Measurements from ENCODE around the gene NINL. TPM values are rescaled to one million over a fixed set of nuclear protein-coding genes. Genes with fewer than 3 reads are reported as not detected.
A peak's percentile ranks its signal among the peaks of the same experiment; 100 is the strongest.

The NINL gene
- total RNA-seq, 1 experiment from 2014 or later = 1.2 TPM

- POLR2A ChIA-PET = no interaction called here
- no TSS peak for BruUV-seq (replicated peaks)
- CTCF ChIA-PET = interaction anchor here (0.6 to 0.7 kb wide), 2 partner anchors 29 to 33 kb away, joined by 4 read pairs; no protein-coding TSS in a partner anchor
- no peak overlapping the region for H3K27ac Mint-ChIP-seq (ENCODE audit: low read depth, unreplicated experiment)
- H3K4me1 Mint-ChIP-seq (ENCODE audit: insufficient read depth, unreplicated experiment) = peaks cover 5% of the 10 kb centered on the region
- H3K27me3 Mint-ChIP-seq (ENCODE audit: insufficient read depth, unreplicated experiment) = no peaks in the 10 kb centered on the region
- H3K4me3 Mint-ChIP-seq (ENCODE audit: unreplicated experiment) = no peak overlapping the region
- H3K36me3 Mint-ChIP-seq (ENCODE audit: insufficient read depth, unreplicated experiment) = no peaks in the 10 kb centered on the region
- no peak for DNase-seq (ENCODE audit: unreplicated experiment)
- H3K9me3 Mint-ChIP-seq (ENCODE audit: unreplicated experiment) = no peaks in the 10 kb centered on the region
- intact Hi-C loops (cut with micrococcal nuclease) = no loop called here
- no peak for TF ChIP-seq CTCF (IDR thresholded peaks at IDR 0.05; ENCODE audit: unreplicated experiment)
Measured at GRCh38 chr20:25499031-25499430, 86.3 kb downstream of the NINL start.

GRCh38 chr20:25498280-25498606 lies 87.1 kb downstream of the NINL start:
- BruUV-seq (replicated peaks) = no TSS peak
- Mint-ChIP-seq H3K27ac (ENCODE audit: low read depth, unreplicated experiment) (no peak overlapping the region), H3K36me3 (ENCODE audit: insufficient read depth, unreplicated experiment) (no peaks in the 10 kb centered on the region), H3K27me3 (ENCODE audit: insufficient read depth, unreplicated experiment) (no peaks in the 10 kb centered on the region), H3K4me1 (ENCODE audit: insufficient read depth, unreplicated experiment) (peaks cover 5% of the 10 kb centered on the region), H3K4me3 (ENCODE audit: unreplicated experiment) (no peak overlapping the region), H3K9me3 (ENCODE audit: unreplicated experiment) (no peaks in the 10 kb centered on the region)
- intact Hi-C loops (cut with micrococcal nuclease) = no loop called here
- ChIA-PET POLR2A (no interaction called here), CTCF (interaction anchor here (0.6 kb wide), 2 partner anchors 28 to 1429 kb away, joined by 3 to 4 read pairs; no protein-coding TSS in a partner anchor)
- TF ChIP-seq CTCF (IDR thresholded peaks at IDR 0.05; ENCODE audit: unreplicated experiment) = no peak
- no peak for DNase-seq (ENCODE audit: unreplicated experiment)

GRCh38 chr20:25497586-25498279 lies 87.6 kb downstream of the NINL start:
- Mint-ChIP-seq H3K9me3 (ENCODE audit: unreplicated experiment) (no peaks in the 10 kb centered on the region), H3K27ac (ENCODE audit: low read depth, unreplicated experiment) (no peak overlapping the region), H3K36me3 (ENCODE audit: insufficient read depth, unreplicated experiment) (no peaks in the 10 kb centered on the region), H3K4me1 (ENCODE audit: insufficient read depth, unreplicated experiment) (peaks cover 5% of the 10 kb centered on the region), H3K4me3 (ENCODE audit: unreplicated experiment) (no peak overlapping the region), H3K27me3 (ENCODE audit: insufficient read depth, unreplicated experiment) (no peaks in the 10 kb centered on the region)
- CTCF ChIA-PET = interaction anchor here (0.6 to 0.8 kb wide), 2 partner anchors 187 to 1428 kb away, joined by 3 read pairs; no protein-coding TSS in a partner anchor
- POLR2A ChIA-PET = interaction anchor here (1.0 kb wide), 1 partner anchor 15 kb away, joined by 3 read pairs; no protein-coding TSS in a partner anchor
- no peak for DNase-seq (ENCODE audit: unreplicated experiment)
- BruUV-seq (replicated peaks) = no TSS peak
- no peak for TF ChIP-seq CTCF (IDR thresholded peaks at IDR 0.05; ENCODE audit: unreplicated experiment)
- intact Hi-C loops (cut with micrococcal nuclease) = no loop called here

- no peaks in the 10 kb centered on the region for H3K9me3 Mint-ChIP-seq (ENCODE audit: unreplicated experiment)
- TF ChIP-seq CTCF (IDR thresholded peaks at IDR 0.05; ENCODE audit: unreplicated experiment) = no peak
- intact Hi-C loops (cut with micrococcal nuclease) = no loop called here
- no TSS peak for BruUV-seq (replicated peaks)
- H3K4me1 Mint-ChIP-seq (ENCODE audit: insufficient read depth, unreplicated experiment) = peaks cover 5% of the 10 kb centered on the region
- H3K4me3 Mint-ChIP-seq (ENCODE audit: unreplicated experiment) = no peak overlapping the region
- H3K36me3 Mint-ChIP-seq (ENCODE audit: insufficient read depth, unreplicated experiment) = no peaks in the 10 kb centered on the region
- CTCF ChIA-PET = interaction anchor here (0.7 to 0.8 kb wide), 3 partner anchors 16 to 186 kb away, joined by 3 read pairs; no protein-coding TSS in a partner anchor
- DNase-seq (ENCODE audit: unreplicated experiment) = peak; percentile 67
- POLR2A ChIA-PET = interaction anchor here (1.0 to 1.1 kb wide), 2 partner anchors 16 to 89 kb away, joined by 3 read pairs; partner anchors contain the start of gene GINS1
- H3K27ac Mint-ChIP-seq (ENCODE audit: low read depth, unreplicated experiment) = no peak overlapping the region
- peaks cover 4% of the 10 kb centered on the region for H3K27me3 Mint-ChIP-seq (ENCODE audit: insufficient read depth, unreplicated experiment)
Measured at GRCh38 chr20:25496968-25497401, 88.3 kb downstream of the NINL start.
